Loucy (cell line): ENCODE data around the gene ANP32A.

Experiments used
- H2AFZ ChIP-seq: fragments of 200-600 bp; sonication (generic); 2 replicates; pipeline ENCODE4 v1.6.0; 2016; ENCODE audit warnings: antibody characterized with exemption, mild to moderate bottlenecking, low read length, moderate library complexity
- H3F3A ChIP-seq: fragments of 200-600 bp; 2 replicates; pipeline ENCODE4 v1.6.0; 2016; ENCODE audit warnings: antibody characterized with exemption, low read depth, mild to moderate bottlenecking
- H3K27me3 ChIP-seq: fragments of 200-600 bp; sonication (generic); 2 replicates; pipeline ENCODE4 v1.6.1; 2014; ENCODE audit warnings: low read length, mild to moderate bottlenecking; ENCODE audit not compliant: insufficient read depth, poor library complexity, severe bottlenecking
- H3K36me3 ChIP-seq: fragments of 200-600 bp; sonication (generic); 2 replicates; pipeline ENCODE4 v1.6.1; 2016; ENCODE audit warnings: low read length; ENCODE audit not compliant: insufficient read depth
- H3K4me1 ChIP-seq: fragments of 200-600 bp; sonication (generic); 2 replicates; pipeline ENCODE4 v1.5.1; 2014; ENCODE audit warnings: low read length, mild to moderate bottlenecking; ENCODE audit not compliant: insufficient read depth, poor library complexity, severe bottlenecking
- H3K4me2 ChIP-seq: fragments of 200-600 bp; sonication (generic); 2 replicates; pipeline ENCODE4 v1.6.0; 2014; ENCODE audit warnings: antibody characterized with exemption, low read length, low read depth, mild to moderate bottlenecking; ENCODE audit not compliant: poor library complexity, severe bottlenecking
- H3K4me3 ChIP-seq: fragments of 200-600 bp; sonication (generic); 2 replicates; pipeline ENCODE4 v1.5.1; 2014; ENCODE audit warnings: low read length, mild to moderate bottlenecking, mixed read lengths; ENCODE audit not compliant: poor library complexity, severe bottlenecking
- H3K79me2 ChIP-seq: fragments of 200-600 bp; sonication (generic); 2 replicates; pipeline ENCODE4 v1.6.1; 2014; ENCODE audit warnings: low read length; ENCODE audit not compliant: insufficient read depth
- H3K9ac ChIP-seq: fragments of 200-600 bp; sonication (generic); 2 replicates; pipeline ENCODE4 v1.6.0; 2014; ENCODE audit warnings: mild to moderate bottlenecking, low read depth, low read length, moderate library complexity; ENCODE audit not compliant: poor library complexity, severe bottlenecking
- H3K9me2 ChIP-seq: fragments of 200-600 bp; sonication (generic); replicated peaks from 2 replicates; pipeline ENCODE4 v1.6.1; 2016; ENCODE audit warnings: low read depth, low read length, mixed read lengths
- H3K9me3 ChIP-seq: fragments of 200-600 bp; sonication (generic); 2 replicates; pipeline ENCODE4 v1.6.1; 2014; ENCODE audit warnings: mild to moderate bottlenecking, antibody characterized with exemption, low read length, low read depth; ENCODE audit not compliant: insufficient read depth
- H4K20me1 ChIP-seq: fragments of 200-600 bp; sonication (generic); 2 replicates; pipeline ENCODE4 v1.6.0; 2014; ENCODE audit warnings: antibody characterized with exemption, low read length, mild to moderate bottlenecking; ENCODE audit not compliant: insufficient read depth, poor library complexity, severe bottlenecking
- EZH2phosphoT487 ChIP-seq: fragments of 200-600 bp; IDR thresholded peaks from 2 replicates; pipeline ENCODE4 v1.6.1; 2018; ENCODE audit warnings: antibody characterized with exemption, mild to moderate bottlenecking, moderate library complexity, borderline replicate concordance
- TF ChIP-seq, protein P1 (sequence below): fragments of 200-600 bp; sonication (generic); conservative IDR thresholded peaks from 2 replicates; pipeline ENCODE4 v1.5.1; 2014; ENCODE audit warnings: mild to moderate bottlenecking, antibody characterized with exemption, low read length

Gene ANP32A

GRCh38 chr15:68802373-68802772, 18.3 kb downstream of the ANP32A start:
- H3K4me3 ChIP-seq: no peak overlapping the region
- H3K9me2 ChIP-seq: no peaks in the 10 kb centered on the region
- no peaks in the 10 kb centered on the region for H3K9me3 ChIP-seq
- H3F3A ChIP-seq: no peaks in the 10 kb centered on the region
- H3K36me3 ChIP-seq: peaks cover 59% of the 10 kb centered on the region; the same call in 1 of the 2 replicates
- H4K20me1 ChIP-seq: peaks cover 96% of the 10 kb centered on the region
- TF ChIP-seq, protein P1, sequence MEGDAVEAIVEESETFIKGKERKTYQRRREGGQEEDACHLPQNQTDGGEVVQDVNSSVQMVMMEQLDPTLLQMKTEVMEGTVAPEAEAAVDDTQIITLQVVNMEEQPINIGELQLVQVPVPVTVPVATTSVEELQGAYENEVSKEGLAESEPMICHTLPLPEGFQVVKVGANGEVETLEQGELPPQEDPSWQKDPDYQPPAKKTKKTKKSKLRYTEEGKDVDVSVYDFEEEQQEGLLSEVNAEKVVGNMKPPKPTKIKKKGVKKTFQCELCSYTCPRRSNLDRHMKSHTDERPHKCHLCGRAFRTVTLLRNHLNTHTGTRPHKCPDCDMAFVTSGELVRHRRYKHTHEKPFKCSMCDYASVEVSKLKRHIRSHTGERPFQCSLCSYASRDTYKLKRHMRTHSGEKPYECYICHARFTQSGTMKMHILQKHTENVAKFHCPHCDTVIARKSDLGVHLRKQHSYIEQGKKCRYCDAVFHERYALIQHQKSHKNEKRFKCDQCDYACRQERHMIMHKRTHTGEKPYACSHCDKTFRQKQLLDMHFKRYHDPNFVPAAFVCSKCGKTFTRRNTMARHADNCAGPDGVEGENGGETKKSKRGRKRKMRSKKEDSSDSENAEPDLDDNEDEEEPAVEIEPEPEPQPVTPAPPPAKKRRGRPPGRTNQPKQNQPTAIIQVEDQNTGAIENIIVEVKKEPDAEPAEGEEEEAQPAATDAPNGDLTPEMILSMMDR: no peak
- no peak for TF ChIP-seq EZH2phosphoT487
- H3K79me2 ChIP-seq: peaks cover 100% of the 10 kb centered on the region
- H2AFZ ChIP-seq: no peak overlapping the region
- no peaks in the 10 kb centered on the region for H3K27me3 ChIP-seq
- H3K4me1 ChIP-seq: no peaks in the 10 kb centered on the region
- no peak overlapping the region for H3K4me2 ChIP-seq
- no peak overlapping the region for H3K9ac ChIP-seq

DNA sequence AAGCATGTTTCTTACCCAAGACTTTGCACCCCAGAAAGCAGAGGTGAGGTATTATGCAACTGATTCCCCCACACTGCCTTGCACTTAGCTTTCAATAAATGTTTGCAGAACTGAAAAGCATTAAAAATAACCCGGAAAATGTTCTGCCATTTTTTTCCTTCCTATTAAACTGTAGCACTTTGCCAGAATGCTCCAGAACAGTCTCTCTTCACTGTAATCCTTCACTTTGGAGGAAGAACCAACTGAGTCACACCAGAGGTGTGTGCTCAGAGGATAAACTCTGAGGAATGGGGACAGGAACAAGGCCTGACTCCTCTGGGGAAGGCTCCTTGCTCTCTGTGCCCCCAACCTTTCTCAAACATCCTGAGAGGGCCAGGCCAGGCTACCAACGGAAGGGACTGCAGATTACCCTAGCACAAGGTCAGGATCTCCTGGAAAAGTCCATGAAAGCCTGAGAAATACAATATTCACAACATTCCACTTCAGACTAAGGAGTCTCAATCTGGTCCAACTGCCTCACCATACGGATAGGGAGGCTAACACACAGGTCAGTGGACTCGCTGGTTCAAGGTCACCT, 19.0 kb downstream of the ANP32A start:
- Histone ChIP-seq H3K4me1 (no peaks in the 10 kb centered on the region), H2AFZ (no peak overlapping the region), H3K9me3 (no peaks in the 10 kb centered on the region), H3K4me2 (no peak overlapping the region), H3K4me3 (no peak overlapping the region), H3K9ac (no peak overlapping the region), H3K79me2 (peaks cover 100% of the 10 kb centered on the region), H3K36me3 (peaks cover 52% of the 10 kb centered on the region; the same call in 1 of the 2 replicates), H3K9me2 (no peaks in the 10 kb centered on the region), H3F3A (no peaks in the 10 kb centered on the region), H4K20me1 (peaks cover 96% of the 10 kb centered on the region), H3K27me3 (no peaks in the 10 kb centered on the region)
- TF ChIP-seq, protein P1: no peak
- TF ChIP-seq EZH2phosphoT487: no peak

DNA sequence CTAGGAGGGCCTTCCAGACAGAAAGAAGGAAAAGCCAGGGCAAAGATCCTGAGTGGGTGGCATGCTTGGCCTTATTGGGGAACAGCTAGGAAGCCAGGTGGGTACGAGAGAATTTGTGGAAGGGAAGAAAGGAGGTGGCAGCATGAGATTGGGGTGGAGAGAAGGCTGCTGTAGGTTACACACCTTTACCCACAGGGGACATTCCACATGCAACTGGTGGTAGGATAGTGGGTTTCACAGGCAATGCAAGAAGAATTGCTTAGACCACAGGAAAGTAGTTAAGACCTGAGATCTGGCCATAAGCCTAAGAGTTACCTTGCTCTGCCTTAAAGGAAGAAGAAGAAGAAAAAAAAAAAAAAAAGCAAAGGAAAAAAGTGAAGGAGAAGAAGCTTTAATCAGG, 19.8 kb downstream of the ANP32A start:
- peaks cover 51% of the 10 kb centered on the region; the same call in 1 of the 2 replicates for H3K36me3 ChIP-seq
- no peaks in the 10 kb centered on the region for H3K27me3 ChIP-seq
- H3K9me3 ChIP-seq: no peaks in the 10 kb centered on the region
- no peaks in the 10 kb centered on the region for H3F3A ChIP-seq
- no peak overlapping the region for H3K4me3 ChIP-seq
- no peak overlapping the region for H3K4me2 ChIP-seq
- H3K9ac ChIP-seq: no peak overlapping the region
- H4K20me1 ChIP-seq: peaks cover 96% of the 10 kb centered on the region
- no peaks in the 10 kb centered on the region for H3K4me1 ChIP-seq
- no peaks in the 10 kb centered on the region for H3K9me2 ChIP-seq
- H3K79me2 ChIP-seq: peaks cover 100% of the 10 kb centered on the region
- no peak for TF ChIP-seq EZH2phosphoT487
- TF ChIP-seq, protein P1: no peak
- no peak overlapping the region for H2AFZ ChIP-seq
